Measurements from ENCODE around the gene NFS1. TPM values are rescaled to one million over a fixed set of nuclear protein-coding genes. Genes with fewer than 3 reads are reported as not detected.

Gene NFS1
- total RNA-seq, 4 donors from 2014 or later = 39.7 to 73.2 (median 47.3) TPM

GRCh38 chr20:35654415-35654814, 44.7 kb downstream of the NFS1 start:
- Histone ChIP-seq H3K9me3 (no peaks in the 10 kb centered on the region), H3K4me3 (no peak overlapping the region), H3K27ac (no peak overlapping the region), H3K36me3 (peaks cover 34% of the 10 kb centered on the region), H3K27me3 (no peaks in the 10 kb centered on the region), H3K4me1 (peaks cover 18% of the 10 kb centered on the region)
- 91% methylated on average over 9 of the region's 9 CpGs for WGBS
- peak in 1 of 2 donors; percentile 55 for DNase-seq (ENCODE audit: low spot score in 2 of 2)
- no peak for TF ChIP-seq EP300 (IDR thresholded peaks at IDR 0.05)
- no peak for TF ChIP-seq CTCF (IDR thresholded peaks at IDR 0.05)
- TF ChIP-seq POLR2A (IDR thresholded peaks at IDR 0.05) = no peak
- no peak for TF ChIP-seq POLR2AphosphoS5 (IDR thresholded peaks at IDR 0.05)

DNA sequence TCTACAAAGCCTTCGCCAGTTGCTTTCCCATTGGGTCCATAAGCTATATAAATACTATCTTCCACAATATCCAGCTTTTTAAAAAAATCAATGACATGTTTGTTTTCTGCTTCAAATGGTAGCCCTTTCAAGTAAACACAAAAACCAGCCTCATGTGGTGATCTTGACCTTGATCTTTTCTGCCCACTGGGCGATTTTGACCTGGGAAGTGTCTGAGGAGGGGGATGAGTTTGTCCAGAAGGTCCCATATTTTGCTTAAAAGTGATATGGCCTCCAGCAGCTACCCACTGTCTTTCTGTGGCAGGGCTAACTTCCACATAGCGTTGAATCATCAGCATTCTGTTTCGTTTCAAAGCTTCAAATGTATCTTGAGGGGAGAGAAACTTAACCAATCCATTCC, 45.3 kb downstream of the NFS1 start:
- Histone ChIP-seq H3K27me3 (no peaks in the 10 kb centered on the region), H3K4me3 (no peak overlapping the region), H3K9me3 (no peaks in the 10 kb centered on the region), H3K36me3 (peaks cover 34% of the 10 kb centered on the region), H3K4me1 (peaks cover 13% of the 10 kb centered on the region), H3K27ac (no peak overlapping the region)
- WGBS = 86% methylated on average over 4 of the region's 4 CpGs
- no peak for TF ChIP-seq POLR2AphosphoS5 (IDR thresholded peaks at IDR 0.05)
- TF ChIP-seq CTCF (IDR thresholded peaks at IDR 0.05) = no peak
- no peak for TF ChIP-seq POLR2A (IDR thresholded peaks at IDR 0.05)
- no peak for TF ChIP-seq EP300 (IDR thresholded peaks at IDR 0.05)
- DNase-seq (ENCODE audit: low spot score in 2 of 2) = peak in 1 of 2 donors; percentile 31

GRCh38 chr20:35653430-35653734, 45.8 kb downstream of the NFS1 start:
- Histone ChIP-seq H3K4me1 (peaks cover 10% of the 10 kb centered on the region), H3K27ac (no peak overlapping the region)
- 98% methylated on average over 3 of the region's 3 CpGs for WGBS

GRCh38 chr20:35652641-35653429, 46.3 kb downstream of the NFS1 start:
- H3K4me3 ChIP-seq = no peak overlapping the region
- TF ChIP-seq EP300 (IDR thresholded peaks at IDR 0.05) (no peak), POLR2A (IDR thresholded peaks at IDR 0.05) (no peak), CTCF (IDR thresholded peaks at IDR 0.05) (no peak), POLR2AphosphoS5 (IDR thresholded peaks at IDR 0.05) (no peak)
- WGBS = 94% methylated on average over 11 of the region's 13 CpGs
- DNase-seq (ENCODE audit: low spot score in 2 of 2) = no peak
- H3K27ac ChIP-seq = no peak overlapping the region
- peaks cover 34% of the 10 kb centered on the region for H3K36me3 ChIP-seq
- H3K4me1 ChIP-seq = peaks cover 7% of the 10 kb centered on the region
- no peaks in the 10 kb centered on the region for H3K27me3 ChIP-seq
- no peaks in the 10 kb centered on the region for H3K9me3 ChIP-seq

More at GRCh38 chr20:35653430-35653734, 45.8 kb downstream of the NFS1 start:
- Histone ChIP-seq H3K36me3 (peaks cover 34% of the 10 kb centered on the region), H3K9me3 (no peaks in the 10 kb centered on the region), H3K4me3 (no peak overlapping the region), H3K27me3 (no peaks in the 10 kb centered on the region)
- no peak for DNase-seq (ENCODE audit: low spot score in 2 of 2)
- TF ChIP-seq EP300 (IDR thresholded peaks at IDR 0.05) (no peak), POLR2A (IDR thresholded peaks at IDR 0.05) (no peak), POLR2AphosphoS5 (IDR thresholded peaks at IDR 0.05) (no peak), CTCF (IDR thresholded peaks at IDR 0.05) (no peak)

- TF ChIP-seq POLR2A (IDR thresholded peaks at IDR 0.05) (no peak), POLR2AphosphoS5 (IDR thresholded peaks at IDR 0.05) (no peak), EP300 (IDR thresholded peaks at IDR 0.05) (no peak), CTCF (IDR thresholded peaks at IDR 0.05) (no peak)
- Histone ChIP-seq H3K27ac (no peak overlapping the region), H3K4me3 (no peak overlapping the region), H3K4me1 (no peaks in the 10 kb centered on the region), H3K9me3 (no peaks in the 10 kb centered on the region), H3K27me3 (no peaks in the 10 kb centered on the region), H3K36me3 (peaks cover 34% of the 10 kb centered on the region)
- DNase-seq (ENCODE audit: low spot score in 2 of 2) = no peak
Measured at GRCh38 chr20:35651958-35652357, 47.2 kb downstream of the NFS1 start.
